Gastrocnemius medialis (tissue), 4 donors: ENCODE data around the gene ST6GALNAC6.

Experiments
- POLR2A ChIP-seq, 2 donors: fragments of 450-650 bp; IDR thresholded peaks; one replicate each; pipeline ENCODE4 v1.6.1; 2017; ENCODE audit warnings: antibody characterized with exemption in 2 of 2, mild to moderate bottlenecking in 2 of 2, moderate library complexity in 2 of 2
- TF ChIP-seq, protein P1 (sequence below), 5 experiments: fragments of 450-650 bp in 3 of 5; fragments of 200-600 bp in 2 of 5; sonication (generic) in 2 of 5; IDR thresholded peaks in 4 of 5; conservative IDR thresholded peaks in 1 of 5; 1 replicate in 4 of 5; 2 replicates in 1 of 5; pipeline ENCODE4 v1.5.1; 2016 to 2019; ENCODE audit warnings: antibody characterized with exemption in 5 of 5, mild to moderate bottlenecking in 3 of 5, moderate library complexity in 3 of 5

DNA sequence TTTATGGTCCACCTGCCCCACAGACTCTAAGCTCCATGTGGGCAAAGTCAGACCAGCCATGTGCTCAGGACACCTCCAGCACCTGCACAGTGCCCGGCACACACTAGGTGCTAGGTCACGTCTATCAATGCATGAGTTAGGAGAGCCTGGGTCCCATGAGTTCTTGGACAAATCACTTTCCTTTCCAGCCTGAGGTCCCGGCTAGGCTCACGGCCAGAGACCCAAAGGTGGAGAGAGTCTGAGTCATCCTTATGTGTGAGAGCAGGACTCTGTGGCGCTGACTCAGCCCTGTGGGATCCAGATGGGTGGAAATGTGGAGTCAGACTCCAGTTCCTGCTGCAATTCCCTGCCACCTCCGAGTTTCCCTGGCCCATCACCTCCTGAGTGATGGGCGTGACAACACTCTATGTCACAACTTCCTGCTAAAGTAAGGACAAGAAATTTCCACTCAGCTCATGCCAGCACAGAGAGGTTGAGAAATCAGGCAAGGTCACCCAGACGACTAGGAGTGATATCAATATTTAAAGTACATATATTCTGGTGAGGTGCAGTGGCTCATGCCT is 19.9 kb upstream of the ST6GALNAC6 start:
- TF ChIP-seq, protein P1, sequence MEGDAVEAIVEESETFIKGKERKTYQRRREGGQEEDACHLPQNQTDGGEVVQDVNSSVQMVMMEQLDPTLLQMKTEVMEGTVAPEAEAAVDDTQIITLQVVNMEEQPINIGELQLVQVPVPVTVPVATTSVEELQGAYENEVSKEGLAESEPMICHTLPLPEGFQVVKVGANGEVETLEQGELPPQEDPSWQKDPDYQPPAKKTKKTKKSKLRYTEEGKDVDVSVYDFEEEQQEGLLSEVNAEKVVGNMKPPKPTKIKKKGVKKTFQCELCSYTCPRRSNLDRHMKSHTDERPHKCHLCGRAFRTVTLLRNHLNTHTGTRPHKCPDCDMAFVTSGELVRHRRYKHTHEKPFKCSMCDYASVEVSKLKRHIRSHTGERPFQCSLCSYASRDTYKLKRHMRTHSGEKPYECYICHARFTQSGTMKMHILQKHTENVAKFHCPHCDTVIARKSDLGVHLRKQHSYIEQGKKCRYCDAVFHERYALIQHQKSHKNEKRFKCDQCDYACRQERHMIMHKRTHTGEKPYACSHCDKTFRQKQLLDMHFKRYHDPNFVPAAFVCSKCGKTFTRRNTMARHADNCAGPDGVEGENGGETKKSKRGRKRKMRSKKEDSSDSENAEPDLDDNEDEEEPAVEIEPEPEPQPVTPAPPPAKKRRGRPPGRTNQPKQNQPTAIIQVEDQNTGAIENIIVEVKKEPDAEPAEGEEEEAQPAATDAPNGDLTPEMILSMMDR (IDR thresholded peaks at IDR 0.05 in 4 of 5, conservative IDR thresholded peaks at IDR 0.05 in 1 of 5) = no peak
- no peak for TF ChIP-seq POLR2A (IDR thresholded peaks at IDR 0.05)
